K562 (cell line): ENCODE results near the gene CSKMT. TPM values are rescaled to one million over a fixed set of nuclear protein-coding genes. Genes with fewer than 3 reads are reported as not detected.

Experiments used
- CHD4 ChIP-seq: fragments of 200-600 bp; sonication (generic); IDR thresholded peaks from 3 replicates; pipeline ENCODE4 v1.6.1; 2012; ENCODE audit warnings: low read depth, mild to moderate bottlenecking, mixed read lengths, low read length, inconsistent platforms; ENCODE audit not compliant: insufficient read depth, insufficient replicate concordance, poor library complexity, severe bottlenecking
- E2F6 ChIP-seq, 2 experiments: IDR thresholded peaks; 2 replicates each; pipeline ENCODE4 v1.6.1; 2011; ENCODE audit warnings: borderline replicate concordance in 1 of 2, control low read depth in 1 of 2, low read depth in 1 of 2, low read length in 1 of 2, mild to moderate bottlenecking in 1 of 2, mixed read lengths in 1 of 2, moderate library complexity in 1 of 2; ENCODE audit not compliant: insufficient read depth in 1 of 2, insufficient read length in 1 of 2, poor library complexity in 1 of 2, severe bottlenecking in 1 of 2; ENCODE audit errors: extremely low read depth in 1 of 2
- EP300 ChIP-seq: IDR thresholded peaks from 2 replicates; pipeline ENCODE4 v1.6.1; 2012; ENCODE audit warnings: low read length, improper control_type of control experiment
- EP400 ChIP-seq: fragments of 450-650 bp; IDR thresholded peaks from 2 replicates; pipeline ENCODE4 v1.6.1; 2017; ENCODE audit warnings: antibody characterized with exemption, mild to moderate bottlenecking, moderate library complexity
- MGA ChIP-seq: fragments of 450-650 bp; IDR thresholded peaks from 2 replicates; pipeline ENCODE4 v1.6.1; 2016; ENCODE audit warnings: mild to moderate bottlenecking, moderate library complexity
- PHF21A ChIP-seq: fragments of 450-650 bp; IDR thresholded peaks from 2 replicates; pipeline ENCODE4 v1.6.1; 2017; ENCODE audit warnings: low read depth, borderline replicate concordance
- POLR2B ChIP-seq: fragments of 450-650 bp; IDR thresholded peaks from 2 replicates; pipeline ENCODE4 v1.6.1; 2018; ENCODE audit warnings: low read depth; ENCODE audit not compliant: partially characterized antibody
- RBM22 ChIP-seq: fragments of 200-400 bp; formaldehyde crosslinking; IDR thresholded peaks from 2 replicates; pipeline ENCODE4 v1.6.1; 2018; ENCODE audit warnings: low read length, low read depth; ENCODE audit not compliant: poor library complexity, severe bottlenecking
- SOX6 ChIP-seq: fragments of 450-650 bp; IDR thresholded peaks from 2 replicates; pipeline ENCODE4 v1.6.1; 2014; ENCODE audit warnings: mild to moderate bottlenecking
- ZNF282 ChIP-seq: sonication (generic); formaldehyde crosslinking; IDR thresholded peaks from 2 replicates; pipeline ENCODE4 v1.8.1; 2023; ENCODE audit warnings: missing genetic modification reagents
- ZNF316 ChIP-seq: fragments of 450-650 bp; IDR thresholded peaks from 2 replicates; pipeline ENCODE4 v1.6.1; 2016
- ZNF717 ChIP-seq: fragments of 250-450 bp; sonication (Bioruptor Pico); IDR thresholded peaks from 2 replicates; pipeline ENCODE4 v1.5.0; 2021
- ZNF76 ChIP-seq: fragments of 250-450 bp; sonication (Bioruptor Pico); IDR thresholded peaks from 2 replicates; pipeline ENCODE4 v1.4.0; 2020; ENCODE audit warnings: mild to moderate bottlenecking, moderate library complexity, borderline replicate concordance
- polyA plus RNA-seq, 8 experiments: library from polyadenylated mRNA; depleted of rRNA in 4 of 8; stranded (reverse) in 5 of 8; unstranded in 3 of 8; fragments of >200 nt; fragmentation: Nextera tagmentation in 2 of 8; fragmentation: Illumina TruSeq in 1 of 8; extraction: Ambion mirVana in 2 of 8; extraction: Trizol in 1 of 8; gene quantifications; 2 replicates each; pipeline versions ENCODE4 v1.2.1 to v1.2.3, GENCODE V29; 2011 to 2014; ENCODE audit warnings: inconsistent platforms in 1 of 8, missing spikeins in 1 of 8
- total RNA-seq, 7 experiments: library from RNA; depleted of rRNA in 6 of 7; stranded (reverse); fragments of >200 nt in 6 of 7; fragmentation: Illumina TruSeq in 2 of 7; extraction: Trizol in 2 of 7; gene quantifications; 2 replicates each; pipeline versions ENCODE4 v1.2.1 to v1.2.3, GENCODE V29; 2011 to 2021; ENCODE audit warnings: low replicate concordance in 1 of 7
- TF ChIP-seq, protein P1 (sequence below): fragments of 250-450 bp; sonication (Bioruptor Pico); IDR thresholded peaks from 2 replicates; pipeline ENCODE4 v1.6.1; 2021; ENCODE audit warnings: mild to moderate bottlenecking

The CSKMT gene
- total and polyA plus RNA-seq, 9 of the 15 experiments (the other 6 are each of a cell fraction or from before 2014, with no cell fraction given) = 10.3 to 108 (median 27.2) TPM

- TF ChIP-seq RBM22 (peak; percentile 66), CHD4 (no peak), ZNF76 (CRISPR knock-in tag) (no peak), E2F6 (IDR thresholded peaks at IDR 0.05; ENCODE audit: borderline replicate concordance in 1 of 2, extremely low read depth in 1 of 2, insufficient read depth in 1 of 2, insufficient read length in 1 of 2, low read depth in 1 of 2, low read length in 1 of 2, poor library complexity in 1 of 2, severe bottlenecking in 1 of 2) (peak; percentile 93), MGA (peak; percentile 92), EP300 (no peak; the same call in 1 of the 2 replicates), ZNF316 (no peak), PHF21A (no peak), ZNF282 (CRISPR knock-in tag) (no peak), SOX6 (peak; percentile 82), EP400 (peak; percentile 94), POLR2B (peak; percentile 78), ZNF717 (CRISPR knock-in tag) (no peak)
- TF ChIP-seq, protein P1, sequence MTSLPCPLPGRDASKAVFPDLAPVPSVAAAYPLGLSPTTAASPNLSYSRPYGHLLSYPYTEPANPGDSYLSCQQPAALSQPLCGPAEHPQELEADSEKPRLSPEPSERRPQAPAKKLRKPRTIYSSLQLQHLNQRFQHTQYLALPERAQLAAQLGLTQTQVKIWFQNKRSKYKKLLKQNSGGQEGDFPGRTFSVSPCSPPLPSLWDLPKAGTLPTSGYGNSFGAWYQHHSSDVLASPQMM (CRISPR knock-in tag) = no peak
These were observed 43.3 kb upstream of the CSKMT start, which contains the start of gene B3GAT3 (continued) for GRCh38 chr11:62621567-62622470.
